ENCODE data around the gene HERC2. TPM values are rescaled to one million over a fixed set of nuclear protein-coding genes. Genes with fewer than 3 reads are reported as not detected.
"Not testable (repeated sequence)": the region's sequence is repeated elsewhere in the genome, so short reads cannot be mapped to it uniquely, and the experiment has no call there.

The HERC2 gene
- total and polyA plus RNA-seq, 2 of the 8 experiments (the other 6 are each of a cell fraction or from before 2014, with no cell fraction given), result 83.0 to 88.7 TPM

GRCh38 chr15:28321358-28322078, 461 bp downstream of the HERC2 start:
- H3K56ac ChIP-seq (replicated peaks; ENCODE audit: insufficient read length, low read depth, low read length); H2BK15ac ChIP-seq (ENCODE audit: low read length); H4K91ac ChIP-seq (replicated peaks; ENCODE audit: insufficient read length, low read length); H4K20me1 ChIP-seq (replicated peaks in 1 of 2; ENCODE audit: control insufficient read depth in 1 of 2, insufficient read depth in 2 of 2, low read length in 2 of 2); H4K5ac ChIP-seq (ENCODE audit: insufficient read length, low read depth, low read length); H2AFZ ChIP-seq (ENCODE audit: low read length); H3K18ac ChIP-seq (ENCODE audit: extremely low read depth, low read length); H3K23me2 ChIP-seq (ENCODE audit: low read depth, low read length); H2BK5ac ChIP-seq (ENCODE audit: low read depth, low read length); FAIRE-seq; POLR2A ChIA-PET (ENCODE audit: partially characterized antibody); H3K9me3 ChIP-seq (ENCODE audit: insufficient read depth in 2 of 2, low read depth in 1 of 2, low read length in 1 of 2); H3K23ac ChIP-seq (ENCODE audit: insufficient read length); H3K14ac ChIP-seq (ENCODE audit: insufficient read length); H3K36me3 ChIP-seq (ENCODE audit: control insufficient read depth in 2 of 4, insufficient read depth in 4 of 4, low read length in 3 of 4); H2AK5ac ChIP-seq (ENCODE audit: low read depth, low read length); H2BK120ac ChIP-seq (replicated peaks; ENCODE audit: low read depth, low read length); H3K27ac ChIP-seq (ENCODE audit: low read depth, low read length); DNase-seq (ENCODE audit: low read depth in 1 of 2, low spot score in 2 of 2); H3K27me3 ChIP-seq (replicated peaks in 1 of 4; ENCODE audit: control insufficient read depth in 3 of 4, extremely low read depth in 1 of 4, insufficient read depth in 3 of 4, low read length in 3 of 4); CTCF ChIA-PET (ENCODE audit: partially characterized antibody); H3K79me1 ChIP-seq (ENCODE audit: low read depth, low read length); H3K4me1 ChIP-seq (replicated peaks in 1 of 4; ENCODE audit: control insufficient read depth in 3 of 4, insufficient read depth in 4 of 4, low read length in 3 of 4); H2BK12ac ChIP-seq (ENCODE audit: low read depth, low read length); H3K4ac ChIP-seq (replicated peaks; ENCODE audit: insufficient read length, low read depth, low read length); H4K8ac ChIP-seq (ENCODE audit: extremely low read depth, insufficient read depth, low read length); H2BK20ac ChIP-seq (ENCODE audit: low read length): not testable (repeated sequence)
- peaks cover 0 to 17% of the 10 kb centered on the region in 2 experiments; a peak in 2 of 4 replicates for H3K79me2 ChIP-seq (ENCODE audit: control insufficient read depth in 1 of 2, insufficient read depth in 2 of 2, low read length in 2 of 2)
- peak overlapping the region in 2 of 4 experiments; percentile 41 to 49; a peak in 4 of 8 replicates for H3K4me3 ChIP-seq (ENCODE audit: extremely low read depth in 1 of 4, insufficient read depth in 2 of 4, low read depth in 3 of 4, low read length in 4 of 4)
- peak overlapping the region; percentile 44 to 46; a peak in 3 of 4 replicates for H3K4me2 ChIP-seq (ENCODE audit: insufficient read depth in 1 of 2, low read depth in 2 of 2, low read length in 2 of 2)
- peak overlapping the region in 1 of 4 experiments; percentile 34; a peak in 1 of 7 replicates for H3K9ac ChIP-seq (replicated peaks in 1 of 4; ENCODE audit: extremely low read depth in 1 of 4, low read depth in 3 of 4, low read length in 3 of 4)
- WGBS, 2 experiments (ENCODE audit: extremely low coverage in 1 of 2, insufficient coverage in 1 of 2, insufficient read length in 1 of 2, insufficient replicate concordance in 2 of 2, low coverage in 1 of 2, low lambda C conversion rate in 2 of 2, missing lambda C conversion rate in 1 of 2), result 5% methylated on average over 9 of the region's 39 CpGs; no CpG with 5 or more reads in 1 of the 2 experiments

GRCh38 chr15:28319725-28320124, 2.3 kb downstream of the HERC2 start:
- H2BK15ac ChIP-seq (ENCODE audit: low read length); H3K18ac ChIP-seq (ENCODE audit: extremely low read depth, low read length); H3K23me2 ChIP-seq (ENCODE audit: low read depth, low read length); H3K4me1 ChIP-seq (replicated peaks in 1 of 4; ENCODE audit: control insufficient read depth in 3 of 4, insufficient read depth in 4 of 4, low read length in 3 of 4); H4K8ac ChIP-seq (ENCODE audit: extremely low read depth, insufficient read depth, low read length); H3K14ac ChIP-seq (ENCODE audit: insufficient read length); H3K4me2 ChIP-seq (ENCODE audit: insufficient read depth in 1 of 2, low read depth in 2 of 2, low read length in 2 of 2); H3K9me3 ChIP-seq (ENCODE audit: insufficient read depth in 2 of 2, low read depth in 1 of 2, low read length in 1 of 2); CTCF ChIA-PET (ENCODE audit: partially characterized antibody); H3K27me3 ChIP-seq (replicated peaks in 1 of 4; ENCODE audit: control insufficient read depth in 3 of 4, extremely low read depth in 1 of 4, insufficient read depth in 3 of 4, low read length in 3 of 4); DNase-seq (ENCODE audit: low read depth in 1 of 2, low spot score in 2 of 2); H4K20me1 ChIP-seq (replicated peaks in 1 of 2; ENCODE audit: control insufficient read depth in 1 of 2, insufficient read depth in 2 of 2, low read length in 2 of 2); FAIRE-seq; H3K9ac ChIP-seq (replicated peaks in 1 of 4; ENCODE audit: extremely low read depth in 1 of 4, low read depth in 3 of 4, low read length in 3 of 4); H3K79me1 ChIP-seq (ENCODE audit: low read depth, low read length); H2AK5ac ChIP-seq (ENCODE audit: low read depth, low read length); POLR2A ChIA-PET (ENCODE audit: partially characterized antibody); H4K5ac ChIP-seq (ENCODE audit: insufficient read length, low read depth, low read length); H3K4ac ChIP-seq (replicated peaks; ENCODE audit: insufficient read length, low read depth, low read length); H3K56ac ChIP-seq (replicated peaks; ENCODE audit: insufficient read length, low read depth, low read length); H2BK120ac ChIP-seq (replicated peaks; ENCODE audit: low read depth, low read length); H3K23ac ChIP-seq (ENCODE audit: insufficient read length); H2BK5ac ChIP-seq (ENCODE audit: low read depth, low read length); H2AFZ ChIP-seq (ENCODE audit: low read length); H3K36me3 ChIP-seq (ENCODE audit: control insufficient read depth in 2 of 4, insufficient read depth in 4 of 4, low read length in 3 of 4); H2BK20ac ChIP-seq (ENCODE audit: low read length); H4K91ac ChIP-seq (replicated peaks; ENCODE audit: insufficient read length, low read length); H3K4me3 ChIP-seq (ENCODE audit: extremely low read depth in 1 of 4, insufficient read depth in 2 of 4, low read depth in 3 of 4, low read length in 4 of 4); H2BK12ac ChIP-seq (ENCODE audit: low read depth, low read length); H3K27ac ChIP-seq (ENCODE audit: low read depth, low read length): not testable (repeated sequence)
- WGBS, 2 experiments (ENCODE audit: extremely low coverage in 1 of 2, insufficient coverage in 1 of 2, insufficient read length in 1 of 2, insufficient replicate concordance in 2 of 2, low coverage in 1 of 2, low lambda C conversion rate in 2 of 2, missing lambda C conversion rate in 1 of 2), result 96 to 100% methylated on average over 1 of the region's 1 CpG
- peaks cover 0 to 26% of the 10 kb centered on the region in 2 experiments; a peak in 2 of 4 replicates for H3K79me2 ChIP-seq (ENCODE audit: control insufficient read depth in 1 of 2, insufficient read depth in 2 of 2, low read length in 2 of 2)
